Measurements from ENCODE around the gene PLCG1.

Gene PLCG1

GRCh38 chr20:41142245-41142644, 4.9 kb downstream of the PLCG1 start:
- no peak overlapping the region for H3K4me3 ChIP-seq (ENCODE audit: low read depth, low read length)

- no peak overlapping the region for H3K4me3 ChIP-seq (ENCODE audit: low read depth, low read length)
Observed at GRCh38 chr20:41142919-41143318, 5.6 kb downstream of the PLCG1 start.

GRCh38 chr20:41143354-41143753, 6.0 kb downstream of the PLCG1 start:
- H3K4me3 ChIP-seq (ENCODE audit: low read depth, low read length): no peak overlapping the region

- H3K4me3 ChIP-seq (ENCODE audit: low read depth, low read length): no peak overlapping the region
Observed at GRCh38 chr20:41145317-41145716, 8.0 kb downstream of the PLCG1 start.

- no peak overlapping the region for H3K4me3 ChIP-seq (ENCODE audit: low read depth, low read length)
Observed at GRCh38 chr20:41145821-41146620, 8.7 kb downstream of the PLCG1 start.

GRCh38 chr20:41147767-41148191, 10.4 kb downstream of the PLCG1 start:
- H3K4me3 ChIP-seq (ENCODE audit: low read depth, low read length): no peak overlapping the region

- H3K4me3 ChIP-seq (ENCODE audit: low read depth, low read length): no peak overlapping the region
Observed at GRCh38 chr20:41148942-41149341, 11.6 kb downstream of the PLCG1 start.

- no peak overlapping the region for H3K4me3 ChIP-seq (ENCODE audit: low read depth, low read length)
Observed at GRCh38 chr20:41150664-41151063, 13.3 kb downstream of the PLCG1 start.

- no peak overlapping the region for H3K4me3 ChIP-seq (ENCODE audit: low read depth, low read length)
Observed at GRCh38 chr20:41151134-41151869, 14.0 kb downstream of the PLCG1 start.

GRCh38 chr20:41152108-41152757, 14.9 kb downstream of the PLCG1 start:
- H3K4me3 ChIP-seq (ENCODE audit: low read depth, low read length): no peak overlapping the region

- H3K4me3 ChIP-seq (ENCODE audit: low read depth, low read length): no peak overlapping the region
Observed at GRCh38 chr20:41154436-41155176, 17.3 kb downstream of the PLCG1 start.

GRCh38 chr20:41155261-41155660, 17.9 kb downstream of the PLCG1 start:
- no peak overlapping the region for H3K4me3 ChIP-seq (ENCODE audit: low read depth, low read length)

GRCh38 chr20:41158082-41158625, 20.8 kb downstream of the PLCG1 start:
- H3K4me3 ChIP-seq (ENCODE audit: low read depth, low read length): no peak overlapping the region

GRCh38 chr20:41159547-41159946, 22.2 kb downstream of the PLCG1 start:
- no peak overlapping the region for H3K4me3 ChIP-seq (ENCODE audit: low read depth, low read length)

- no peak overlapping the region for H3K4me3 ChIP-seq (ENCODE audit: low read depth, low read length)
Observed at GRCh38 chr20:41160686-41161085, 23.3 kb downstream of the PLCG1 start.

- H3K4me3 ChIP-seq (ENCODE audit: low read depth, low read length): no peak overlapping the region
Observed at GRCh38 chr20:41161886-41162285, 24.5 kb downstream of the PLCG1 start.

- H3K4me3 ChIP-seq (ENCODE audit: low read depth, low read length): no peak overlapping the region
Observed at GRCh38 chr20:41162396-41162795, 25.1 kb downstream of the PLCG1 start.

- H3K4me3 ChIP-seq (ENCODE audit: low read depth, low read length): no peak overlapping the region
Observed at GRCh38 chr20:41163821-41164220, 26.5 kb downstream of the PLCG1 start.

- no peak overlapping the region for H3K4me3 ChIP-seq (ENCODE audit: low read depth, low read length)
Observed at GRCh38 chr20:41165001-41165882, 27.9 kb downstream of the PLCG1 start.
